Activated naive CD4-positive, alpha-beta T cell treated with anti-CD3 and anti-CD28 coated beads, Interleukin-2, amount 10 ng/mL, durations not matched to agents 7 days and 5 days (primary cell): ENCODE measurements around the gene CCDC112.
"Not testable (repeated sequence)": the region's sequence is repeated elsewhere in the genome, so short reads cannot be mapped to it uniquely, and the experiment has no call there.

Experiments
- CTCF ChIA-PET: fragments of 350-600 bp; sonication (Branson Sonifier 250); formaldehyde crosslinking; loops from one replicate; lab custom pipeline; 2021; ENCODE audit warnings: antibody characterized with exemption; lab: Charles Lee
- DNase-seq: peaks from one replicate; pipeline ENCODE4 v3.0.0-alpha.2; 2020
- H3K27ac Mint-ChIP-seq: one replicate; pipeline ENCODE4 v1.8.0; 2021; ENCODE audit warnings: mild to moderate bottlenecking, moderate library complexity, mixed read lengths
- H3K27me3 Mint-ChIP-seq: one replicate; pipeline ENCODE4 v1.8.0; 2021; ENCODE audit warnings: mild to moderate bottlenecking, mixed read lengths
- H3K36me3 Mint-ChIP-seq: one replicate; pipeline ENCODE4 v1.8.0; 2021; ENCODE audit warnings: mixed read lengths
- H3K4me1 Mint-ChIP-seq: one replicate; pipeline ENCODE4 v1.8.0; 2021; ENCODE audit warnings: mixed read lengths
- H3K4me3 Mint-ChIP-seq: one replicate; pipeline ENCODE4 v1.8.0; 2021; ENCODE audit warnings: mild to moderate bottlenecking, moderate library complexity, mixed read lengths
- H3K9me3 Mint-ChIP-seq: one replicate; pipeline ENCODE4 v1.8.0; 2021; ENCODE audit warnings: mixed read lengths

CCDC112 gene

GRCh38 chr5:115296124-115297022 lies at the start of gene CCDC112:
TSS of gene CCDC112 (minus strand) at chr5:115296654. CDS start at chr5:115296543, 111 bp downstream.
- CTCF ChIA-PET: interaction anchor here (0.6 to 1.9 kb wide), 4 partner anchors 12 to 543 kb away, joined by 3 to 5 read pairs (median 3); no protein-coding TSS in a partner anchor
- peaks cover 5% of the 10 kb centered on the region for H3K4me1 Mint-ChIP-seq
- peaks cover 36% of the 10 kb centered on the region for H3K27me3 Mint-ChIP-seq
- H3K9me3 Mint-ChIP-seq: peaks cover 4% of the 10 kb centered on the region
- H3K27ac Mint-ChIP-seq: peak within 1 kb of the TSS; percentile 4
- peak within 1 kb of the TSS; percentile 75 for H3K4me3 Mint-ChIP-seq
- no peaks in the 10 kb centered on the region for H3K36me3 Mint-ChIP-seq
- DNase-seq: peak; percentile 81

- Mint-ChIP-seq H3K9me3 (no peaks in the 10 kb centered on the region), H3K27ac (no peak overlapping the region)
These were observed 48.9 kb upstream of the CCDC112 start for GRCh38 chr5:115345344-115345743.

GRCh38 chr5:115343855-115344254 lies 47.4 kb upstream of the CCDC112 start:
- Mint-ChIP-seq H3K4me3 (no peak overlapping the region), H3K27ac (no peak overlapping the region), H3K9me3 (no peaks in the 10 kb centered on the region), H3K4me1 (no peaks in the 10 kb centered on the region), H3K27me3 (peaks cover 3% of the 10 kb centered on the region), H3K36me3 (no peaks in the 10 kb centered on the region)
- CTCF ChIA-PET: no interaction called here
- DNase-seq: no peak

More at GRCh38 chr5:115345344-115345743, 48.9 kb upstream of the CCDC112 start:
- Mint-ChIP-seq H3K36me3 (no peaks in the 10 kb centered on the region), H3K4me3 (no peak overlapping the region), H3K27me3 (no peaks in the 10 kb centered on the region), H3K4me1 (no peaks in the 10 kb centered on the region)
- CTCF ChIA-PET: no interaction called here
- no peak for DNase-seq

- no peak for DNase-seq
These were observed 46.3 kb upstream of the CCDC112 start for GRCh38 chr5:115342590-115343377.

GRCh38 chr5:115341745-115342144 lies 45.3 kb upstream of the CCDC112 start:
- no peaks in the 10 kb centered on the region for H3K9me3 Mint-ChIP-seq
- CTCF ChIA-PET: no interaction called here
- no peaks in the 10 kb centered on the region for H3K4me1 Mint-ChIP-seq
- no peak overlapping the region for H3K4me3 Mint-ChIP-seq
- no peaks in the 10 kb centered on the region for H3K36me3 Mint-ChIP-seq
- DNase-seq: no peak
- no peak overlapping the region for H3K27ac Mint-ChIP-seq
- peaks cover 3% of the 10 kb centered on the region for H3K27me3 Mint-ChIP-seq

More at GRCh38 chr5:115342590-115343377, 46.3 kb upstream of the CCDC112 start:
- CTCF ChIA-PET: no interaction called here
- H3K27me3 Mint-ChIP-seq: peaks cover 3% of the 10 kb centered on the region
- H3K36me3 Mint-ChIP-seq: no peaks in the 10 kb centered on the region
- no peaks in the 10 kb centered on the region for H3K9me3 Mint-ChIP-seq
- H3K4me1 Mint-ChIP-seq: no peaks in the 10 kb centered on the region
- H3K4me3 Mint-ChIP-seq: no peak overlapping the region
- no peak overlapping the region for H3K27ac Mint-ChIP-seq

- H3K9me3 Mint-ChIP-seq: no peaks in the 10 kb centered on the region
These were observed 42.4 kb upstream of the CCDC112 start for GRCh38 chr5:115338851-115339250.

GRCh38 chr5:115337882-115338281 lies 41.4 kb upstream of the CCDC112 start:
- CTCF ChIA-PET: no interaction called here
- Mint-ChIP-seq H3K27me3 (peaks cover 3% of the 10 kb centered on the region), H3K4me1 (peaks cover 5% of the 10 kb centered on the region), H3K4me3 (no peak overlapping the region), H3K36me3 (no peaks in the 10 kb centered on the region), H3K27ac (no peak overlapping the region), H3K9me3 (no peaks in the 10 kb centered on the region)
- no peak for DNase-seq

More at GRCh38 chr5:115338851-115339250, 42.4 kb upstream of the CCDC112 start:
- DNase-seq: no peak
- Mint-ChIP-seq H3K4me1 (no peaks in the 10 kb centered on the region), H3K27me3 (peaks cover 3% of the 10 kb centered on the region), H3K27ac (no peak overlapping the region), H3K36me3 (no peaks in the 10 kb centered on the region), H3K4me3 (no peak overlapping the region)
- CTCF ChIA-PET: no interaction called here

- Mint-ChIP-seq H3K9me3 (no peaks in the 10 kb centered on the region), H3K27me3 (peaks cover 3% of the 10 kb centered on the region), H3K36me3 (no peaks in the 10 kb centered on the region), H3K4me1 (peaks cover 6% of the 10 kb centered on the region), H3K27ac (no peak overlapping the region), H3K4me3 (no peak overlapping the region)
- CTCF ChIA-PET: no interaction called here
- DNase-seq: no peak
These were observed 40.5 kb upstream of the CCDC112 start for GRCh38 chr5:115336964-115337363.

GRCh38 chr5:115336201-115336720 lies 39.8 kb upstream of the CCDC112 start:
- no peaks in the 10 kb centered on the region for H3K36me3 Mint-ChIP-seq
- H3K9me3 Mint-ChIP-seq: no peaks in the 10 kb centered on the region
- no peak overlapping the region for H3K4me3 Mint-ChIP-seq
- no peak overlapping the region for H3K27ac Mint-ChIP-seq
- no peak for DNase-seq
- peaks cover 3% of the 10 kb centered on the region for H3K27me3 Mint-ChIP-seq
- peaks cover 6% of the 10 kb centered on the region for H3K4me1 Mint-ChIP-seq
- CTCF ChIA-PET: no interaction called here

GRCh38 chr5:115335301-115335700 lies 38.8 kb upstream of the CCDC112 start:
- Mint-ChIP-seq H3K27me3 (peaks cover 3% of the 10 kb centered on the region), H3K36me3 (no peaks in the 10 kb centered on the region), H3K4me3 (no peak overlapping the region), H3K4me1 (peaks cover 6% of the 10 kb centered on the region), H3K27ac (no peak overlapping the region), H3K9me3 (no peaks in the 10 kb centered on the region)
- CTCF ChIA-PET: no interaction called here
- no peak for DNase-seq

- Mint-ChIP-seq H3K27ac (no peak overlapping the region), H3K27me3 (peaks cover 6% of the 10 kb centered on the region), H3K9me3 (no peaks in the 10 kb centered on the region), H3K36me3 (no peaks in the 10 kb centered on the region), H3K4me3 (no peak overlapping the region), H3K4me1 (peaks cover 6% of the 10 kb centered on the region)
- DNase-seq: no peak
- CTCF ChIA-PET: no interaction called here
These were observed 36.7 kb upstream of the CCDC112 start for GRCh38 chr5:115333164-115333563.

GRCh38 chr5:115330830-115331229 lies 34.4 kb upstream of the CCDC112 start:
- peaks cover 10% of the 10 kb centered on the region for H3K27me3 Mint-ChIP-seq
- CTCF ChIA-PET: no interaction called here
- H3K4me3 Mint-ChIP-seq: no peak overlapping the region

GRCh38 chr5:115329475-115329874 lies 33.0 kb upstream of the CCDC112 start:
- Mint-ChIP-seq H3K36me3 (no peaks in the 10 kb centered on the region), H3K27ac (no peak overlapping the region), H3K27me3 (peaks cover 16% of the 10 kb centered on the region)

More at GRCh38 chr5:115330830-115331229, 34.4 kb upstream of the CCDC112 start:
- Mint-ChIP-seq H3K27ac (no peak overlapping the region), H3K9me3 (no peaks in the 10 kb centered on the region), H3K4me1 (peaks cover 6% of the 10 kb centered on the region), H3K36me3 (no peaks in the 10 kb centered on the region)
- no peak for DNase-seq

GRCh38 chr5:115328617-115329274 lies 32.3 kb upstream of the CCDC112 start:
- H3K4me3 Mint-ChIP-seq, H3K27ac Mint-ChIP-seq, H3K9me3 Mint-ChIP-seq, H3K36me3 Mint-ChIP-seq, H3K4me1 Mint-ChIP-seq, CTCF ChIA-PET, DNase-seq: not testable (repeated sequence)
- H3K27me3 Mint-ChIP-seq: peaks cover 17% of the 10 kb centered on the region

More at GRCh38 chr5:115329475-115329874, 33.0 kb upstream of the CCDC112 start:
- no peak for DNase-seq
- H3K4me1 Mint-ChIP-seq: peaks cover 6% of the 10 kb centered on the region
- no peak overlapping the region for H3K4me3 Mint-ChIP-seq
- CTCF ChIA-PET: no interaction called here
- no peaks in the 10 kb centered on the region for H3K9me3 Mint-ChIP-seq
